Osteocyte (in vitro differentiated cells): ENCODE results near the gene DTWD2. TPM values are rescaled to one million over a fixed set of nuclear protein-coding genes. Genes with fewer than 3 reads are reported as not detected.
"Not testable (repeated sequence)": the region's sequence is repeated elsewhere in the genome, so short reads cannot be mapped to it uniquely, and the experiment has no call there.

ENCODE experiments used
- DNase-seq: peaks from one replicate; pipeline ENCODE4 v3.0.0; 2021; ENCODE audit warnings: mixed read lengths; ENCODE audit not compliant: unreplicated experiment; ENCODE audit errors: extremely low spot score
- H3K27ac Mint-ChIP-seq: one replicate; pipeline ENCODE4 v1.8.0; 2021; ENCODE audit warnings: mild to moderate bottlenecking, mixed read lengths; ENCODE audit not compliant: unreplicated experiment
- H3K27me3 Mint-ChIP-seq: one replicate; pipeline ENCODE4 v1.8.0; 2021; ENCODE audit warnings: mixed read lengths; ENCODE audit not compliant: unreplicated experiment
- H3K36me3 Mint-ChIP-seq: one replicate; pipeline ENCODE4 v1.8.0; 2021; ENCODE audit warnings: mixed read lengths; ENCODE audit not compliant: unreplicated experiment
- H3K4me1 Mint-ChIP-seq: one replicate; pipeline ENCODE4 v1.8.0; 2021; ENCODE audit warnings: mixed read lengths; ENCODE audit not compliant: unreplicated experiment
- H3K4me3 Mint-ChIP-seq: one replicate; pipeline ENCODE4 v1.8.0; 2021; ENCODE audit warnings: mild to moderate bottlenecking, moderate library complexity, mixed read lengths; ENCODE audit not compliant: unreplicated experiment
- H3K9me3 Mint-ChIP-seq: one replicate; pipeline ENCODE4 v1.8.0; 2021; ENCODE audit warnings: mixed read lengths; ENCODE audit not compliant: unreplicated experiment
- total RNA-seq: library from RNA; stranded (reverse); gene quantifications from 2 replicates; pipeline ENCODE4 v1.2.1, GENCODE V29; 2021
- TF ChIP-seq, protein P1 (sequence below): fragments of 200-600 bp; sonication (generic); IDR thresholded peaks from 2 replicates; pipeline ENCODE4 v1.5.0; 2021; ENCODE audit warnings: antibody characterized with exemption, mild to moderate bottlenecking, moderate library complexity

Gene DTWD2
- total RNA-seq, 1 donor from 2014 or later, result 5.8 TPM

DNA sequence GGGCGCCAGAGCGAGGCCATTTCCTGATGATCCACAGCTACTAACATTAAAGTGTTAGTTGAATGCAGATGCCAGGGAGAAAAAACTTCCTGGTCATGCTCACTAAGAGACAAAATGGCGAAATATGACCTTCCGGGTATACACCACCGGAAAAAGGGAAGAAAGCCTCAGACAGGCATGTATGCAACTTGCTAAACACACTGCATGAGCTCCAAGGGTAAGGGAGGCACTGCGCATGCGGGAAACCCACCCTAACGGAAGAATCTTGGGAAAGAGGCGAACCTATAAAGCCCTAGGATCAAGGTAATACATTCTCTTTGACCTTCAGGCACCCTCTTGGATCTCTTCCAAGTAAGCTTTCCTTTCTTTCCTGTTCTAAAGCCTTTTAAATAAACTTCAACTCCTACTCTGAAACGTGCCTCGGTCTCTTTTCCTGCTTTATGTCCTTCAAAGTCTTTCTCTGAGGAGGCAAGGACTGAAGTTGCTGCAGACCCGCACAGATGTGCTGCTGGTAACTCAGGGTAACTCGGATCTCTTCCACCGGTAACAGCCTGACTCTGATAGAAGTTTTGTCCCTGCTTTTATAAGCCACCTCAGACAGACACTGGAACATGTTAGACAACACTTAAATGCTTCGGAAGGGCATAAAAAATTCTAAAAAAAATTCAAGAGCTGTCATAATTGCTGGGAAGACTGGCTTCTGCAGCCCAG is 64.9 kb downstream of the DTWD2 start:
- no peak for DNase-seq
- no peak overlapping the region for H3K27ac Mint-ChIP-seq
- no peaks in the 10 kb centered on the region for H3K4me1 Mint-ChIP-seq
- no peaks in the 10 kb centered on the region for H3K36me3 Mint-ChIP-seq
- H3K4me3 Mint-ChIP-seq, result no peak overlapping the region
- no peaks in the 10 kb centered on the region for H3K9me3 Mint-ChIP-seq
- H3K27me3 Mint-ChIP-seq, result no peaks in the 10 kb centered on the region
- TF ChIP-seq, protein P1, sequence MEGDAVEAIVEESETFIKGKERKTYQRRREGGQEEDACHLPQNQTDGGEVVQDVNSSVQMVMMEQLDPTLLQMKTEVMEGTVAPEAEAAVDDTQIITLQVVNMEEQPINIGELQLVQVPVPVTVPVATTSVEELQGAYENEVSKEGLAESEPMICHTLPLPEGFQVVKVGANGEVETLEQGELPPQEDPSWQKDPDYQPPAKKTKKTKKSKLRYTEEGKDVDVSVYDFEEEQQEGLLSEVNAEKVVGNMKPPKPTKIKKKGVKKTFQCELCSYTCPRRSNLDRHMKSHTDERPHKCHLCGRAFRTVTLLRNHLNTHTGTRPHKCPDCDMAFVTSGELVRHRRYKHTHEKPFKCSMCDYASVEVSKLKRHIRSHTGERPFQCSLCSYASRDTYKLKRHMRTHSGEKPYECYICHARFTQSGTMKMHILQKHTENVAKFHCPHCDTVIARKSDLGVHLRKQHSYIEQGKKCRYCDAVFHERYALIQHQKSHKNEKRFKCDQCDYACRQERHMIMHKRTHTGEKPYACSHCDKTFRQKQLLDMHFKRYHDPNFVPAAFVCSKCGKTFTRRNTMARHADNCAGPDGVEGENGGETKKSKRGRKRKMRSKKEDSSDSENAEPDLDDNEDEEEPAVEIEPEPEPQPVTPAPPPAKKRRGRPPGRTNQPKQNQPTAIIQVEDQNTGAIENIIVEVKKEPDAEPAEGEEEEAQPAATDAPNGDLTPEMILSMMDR, result no peak

DNA sequence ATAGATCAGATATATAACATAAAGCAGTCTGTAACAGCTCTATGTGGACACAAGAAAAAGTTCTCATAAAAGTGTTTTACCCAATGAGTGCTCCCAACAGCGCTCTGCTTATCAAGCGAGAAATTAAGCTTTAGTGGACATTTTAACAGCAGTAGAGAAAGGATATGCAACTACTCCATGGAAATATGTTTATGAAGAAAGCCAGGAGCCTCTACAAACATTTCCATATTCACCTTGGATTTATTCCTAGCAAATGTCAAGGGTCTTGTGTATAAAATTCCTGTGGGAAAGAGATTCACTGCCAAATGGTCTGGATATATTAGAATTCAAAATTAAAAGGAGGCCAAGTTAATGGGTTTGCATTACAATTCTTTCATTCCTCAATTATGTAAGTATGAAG is 66.5 kb downstream of the DTWD2 start:
- Mint-ChIP-seq H3K9me3 (no peaks in the 10 kb centered on the region), H3K36me3 (no peaks in the 10 kb centered on the region), H3K4me1 (no peaks in the 10 kb centered on the region), H3K27ac (no peak overlapping the region), H3K4me3 (no peak overlapping the region), H3K27me3 (no peaks in the 10 kb centered on the region)
- TF ChIP-seq, protein P1, result no peak
- no peak for DNase-seq

DNA sequence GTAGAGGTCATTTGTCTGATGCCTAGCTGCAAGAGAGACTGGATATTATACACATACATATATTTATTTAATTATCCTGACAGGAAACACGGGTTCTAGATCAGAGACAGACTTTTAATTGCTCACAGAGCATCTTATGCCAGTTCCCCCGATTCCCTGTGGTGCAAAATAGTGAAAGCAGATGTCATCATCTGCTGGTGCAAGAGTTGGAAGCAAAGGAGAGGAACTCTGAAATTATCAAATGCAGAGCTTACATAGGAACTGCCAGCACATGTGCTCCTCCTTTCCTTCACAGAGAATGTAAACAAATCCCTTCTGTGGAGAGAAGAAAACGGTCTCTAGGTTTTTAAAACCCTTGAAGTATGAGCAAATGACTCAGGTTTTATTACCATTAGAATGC is 69.3 kb downstream of the DTWD2 start:
- H3K4me3 Mint-ChIP-seq, result no peak overlapping the region
- no peak for DNase-seq
- no peaks in the 10 kb centered on the region for H3K27me3 Mint-ChIP-seq
- H3K4me1 Mint-ChIP-seq, result no peaks in the 10 kb centered on the region
- no peak overlapping the region for H3K27ac Mint-ChIP-seq
- H3K9me3 Mint-ChIP-seq, result no peaks in the 10 kb centered on the region
- TF ChIP-seq, protein P1, result no peak
- peaks cover 2% of the 10 kb centered on the region for H3K36me3 Mint-ChIP-seq

- Mint-ChIP-seq H3K4me3 (no peak overlapping the region), H3K4me1 (no peaks in the 10 kb centered on the region), H3K27ac (no peak overlapping the region), H3K9me3 (no peaks in the 10 kb centered on the region), H3K27me3 (no peaks in the 10 kb centered on the region), H3K36me3 (peaks cover 2% of the 10 kb centered on the region)
- no peak for DNase-seq
- TF ChIP-seq, protein P1, result no peak
Observed at GRCh38 chr5:118918232-118918631, 70.1 kb downstream of the DTWD2 start.

- H3K4me1 Mint-ChIP-seq, H3K4me3 Mint-ChIP-seq, DNase-seq, H3K9me3 Mint-ChIP-seq, H3K27ac Mint-ChIP-seq, H3K36me3 Mint-ChIP-seq, H3K27me3 Mint-ChIP-seq: not testable (repeated sequence)
Observed at GRCh38 chr5:118907536-118907935, 80.8 kb downstream of the DTWD2 start.
